GM18507 (cell line): ENCODE results near the gene PPP5C.
"Not testable (repeated sequence)": the region's sequence is repeated elsewhere in the genome, so short reads cannot be mapped to it uniquely, and the experiment has no call there.

Experiments
- DNase-seq: peaks from one replicate; pipeline ENCODE4 v3.0.0; 2011; ENCODE audit warnings: low read depth; ENCODE audit not compliant: insufficient read length; ENCODE audit errors: extremely low spot score
- FAIRE-seq: peaks from 2 replicates; lab custom pipeline; 2011; peaks lifted over from hg19 to GRCh38; lab: Jason Lieb, UNC

The PPP5C gene, protein sequence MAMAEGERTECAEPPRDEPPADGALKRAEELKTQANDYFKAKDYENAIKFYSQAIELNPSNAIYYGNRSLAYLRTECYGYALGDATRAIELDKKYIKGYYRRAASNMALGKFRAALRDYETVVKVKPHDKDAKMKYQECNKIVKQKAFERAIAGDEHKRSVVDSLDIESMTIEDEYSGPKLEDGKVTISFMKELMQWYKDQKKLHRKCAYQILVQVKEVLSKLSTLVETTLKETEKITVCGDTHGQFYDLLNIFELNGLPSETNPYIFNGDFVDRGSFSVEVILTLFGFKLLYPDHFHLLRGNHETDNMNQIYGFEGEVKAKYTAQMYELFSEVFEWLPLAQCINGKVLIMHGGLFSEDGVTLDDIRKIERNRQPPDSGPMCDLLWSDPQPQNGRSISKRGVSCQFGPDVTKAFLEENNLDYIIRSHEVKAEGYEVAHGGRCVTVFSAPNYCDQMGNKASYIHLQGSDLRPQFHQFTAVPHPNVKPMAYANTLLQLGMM

GRCh38 chr19:46346821-46347571, at the start of gene PPP5C:
Gene PPP5C (plus strand): TSS chr19:46347087. CDS start chr19:46347097, 10 bp downstream.
- FAIRE-seq (peak; percentile 91), DNase-seq (peak; percentile 97)

GRCh38 chr19:46297700-46298478, 49.0 kb upstream of the PPP5C start:
- DNase-seq = no peak

GRCh38 chr19:46298479-46299003, 48.3 kb upstream of the PPP5C start:
- DNase-seq (no peak), FAIRE-seq (no peak)

More at GRCh38 chr19:46297700-46298478, 49.0 kb upstream of the PPP5C start:
- FAIRE-seq = no peak

GRCh38 chr19:46299004-46299509, 47.8 kb upstream of the PPP5C start:
- DNase-seq = no peak
- no peak for FAIRE-seq

DNA sequence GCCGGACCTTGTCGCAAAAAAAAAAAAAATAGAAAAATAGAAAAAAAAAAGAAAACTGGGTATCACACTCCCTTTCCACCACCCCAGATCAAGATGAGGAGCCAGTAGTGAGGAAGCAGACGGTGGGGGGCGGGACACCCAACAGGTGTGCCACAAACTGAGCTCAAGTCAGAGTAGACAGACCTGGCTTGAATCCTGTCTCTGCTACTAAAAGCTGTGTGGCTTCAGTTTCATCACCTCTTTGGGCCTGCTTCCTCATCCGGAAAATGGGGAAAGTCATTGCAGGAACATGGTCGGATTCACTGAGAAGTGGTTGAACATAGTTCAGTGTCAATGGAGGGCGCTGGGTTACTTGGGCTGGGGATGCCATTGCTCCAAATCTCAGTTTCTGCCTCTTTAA, 47.2 kb upstream of the PPP5C start:
- FAIRE-seq = no peak
- DNase-seq = no peak

DNA sequence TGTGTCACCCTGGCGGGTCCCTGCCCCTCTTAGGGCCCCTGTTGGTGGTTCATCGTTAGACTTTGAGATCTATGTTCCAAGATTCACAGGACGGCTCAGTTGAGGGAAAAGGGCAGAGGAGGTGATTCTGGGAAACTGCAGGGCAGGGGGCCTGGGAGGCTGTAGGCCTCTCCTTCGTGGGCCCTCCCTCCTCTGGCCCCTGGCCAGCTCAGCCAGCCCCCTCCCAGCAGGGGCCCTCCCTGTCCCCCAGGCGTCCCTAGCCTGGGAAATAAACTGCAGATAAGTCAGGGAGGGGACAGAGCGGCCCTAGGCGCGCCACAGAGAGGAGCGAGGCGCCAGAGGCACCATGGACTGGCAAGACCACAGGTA, 43.6 kb upstream of the PPP5C start:
- DNase-seq = no peak
- no peak for FAIRE-seq

DNA sequence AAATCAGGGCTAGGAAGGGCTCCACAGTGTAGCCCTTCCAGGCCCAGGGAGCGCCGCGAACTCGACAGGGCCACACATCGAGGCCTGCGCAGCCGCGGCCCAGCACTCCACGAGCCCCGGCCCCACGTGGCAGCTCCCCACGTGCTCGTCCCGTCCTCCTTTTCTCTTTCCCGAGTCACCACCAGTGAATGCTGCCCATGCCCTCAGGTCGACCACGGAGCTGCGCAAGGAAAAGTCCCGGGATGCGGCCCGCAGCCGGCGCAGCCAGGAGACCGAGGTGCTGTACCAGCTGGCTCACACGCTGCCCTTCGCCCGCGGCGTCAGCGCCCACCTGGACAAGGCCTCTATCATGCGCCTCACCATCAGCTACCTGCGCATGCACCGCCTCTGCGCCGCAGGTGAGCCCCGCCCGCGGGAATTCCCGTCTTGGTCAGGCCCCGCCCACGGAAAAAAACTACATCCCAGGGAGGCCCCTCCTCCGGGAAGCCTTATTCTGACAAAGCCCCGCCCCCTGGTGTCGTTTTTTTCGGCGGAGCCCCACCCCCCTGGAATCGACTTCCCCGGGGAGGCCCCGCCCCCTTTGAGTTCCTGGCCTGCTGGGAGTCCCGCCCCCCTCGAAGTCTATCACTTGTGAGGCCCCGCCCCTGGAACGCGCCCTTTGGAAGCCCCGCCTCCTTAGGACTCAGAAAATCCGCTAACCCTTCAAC, 43.0 kb upstream of the PPP5C start:
- FAIRE-seq = no peak

DNA sequence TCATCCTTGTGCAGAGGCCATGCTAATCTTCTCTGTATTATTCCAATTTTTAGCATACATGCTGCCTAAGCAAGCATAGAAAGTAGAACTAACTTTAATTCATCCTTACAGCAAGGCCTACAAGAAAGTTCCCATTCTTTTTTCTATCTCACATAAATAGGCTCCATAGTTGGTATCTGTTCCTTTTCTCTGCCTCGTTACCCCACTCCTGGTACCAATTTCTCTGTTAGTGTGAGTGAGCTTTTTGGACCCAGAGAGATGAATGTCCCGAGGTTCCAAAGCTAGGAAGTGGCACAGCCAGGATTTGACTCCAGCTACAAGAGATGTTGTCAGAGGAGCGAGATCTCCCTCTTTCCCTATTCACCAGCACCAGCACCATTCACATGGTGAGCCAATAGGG, 40.4 kb upstream of the PPP5C start:
- no peak for DNase-seq
- no peak for FAIRE-seq

More for the DNA sequence above, 43.0 kb upstream of the PPP5C start:
- no peak for DNase-seq

DNA sequence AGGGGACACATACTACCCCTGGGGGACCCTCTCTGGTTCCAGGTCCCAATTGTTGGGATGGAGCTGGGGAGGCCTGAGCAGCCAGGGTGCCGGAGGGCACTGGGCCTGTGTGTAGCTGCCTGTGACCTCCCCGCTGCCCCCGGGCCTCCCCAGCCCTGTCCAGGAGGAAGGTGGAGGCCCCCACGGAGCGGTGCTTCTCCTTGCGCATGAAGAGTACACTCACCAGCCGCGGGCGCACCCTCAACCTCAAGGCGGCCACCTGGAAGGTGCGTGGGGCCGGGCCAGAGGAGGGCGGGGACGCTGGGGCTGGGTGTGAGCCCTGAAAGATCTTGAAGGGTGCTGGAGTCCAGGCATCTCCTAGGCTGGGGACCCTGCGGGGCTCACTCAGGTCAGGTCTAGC, 38.4 kb upstream of the PPP5C start:
- FAIRE-seq (no peak), DNase-seq (no peak)

- no peak for FAIRE-seq
- DNase-seq = no peak
Observed at GRCh38 chr19:46309056-46309455, 37.8 kb upstream of the PPP5C start.

DNA sequence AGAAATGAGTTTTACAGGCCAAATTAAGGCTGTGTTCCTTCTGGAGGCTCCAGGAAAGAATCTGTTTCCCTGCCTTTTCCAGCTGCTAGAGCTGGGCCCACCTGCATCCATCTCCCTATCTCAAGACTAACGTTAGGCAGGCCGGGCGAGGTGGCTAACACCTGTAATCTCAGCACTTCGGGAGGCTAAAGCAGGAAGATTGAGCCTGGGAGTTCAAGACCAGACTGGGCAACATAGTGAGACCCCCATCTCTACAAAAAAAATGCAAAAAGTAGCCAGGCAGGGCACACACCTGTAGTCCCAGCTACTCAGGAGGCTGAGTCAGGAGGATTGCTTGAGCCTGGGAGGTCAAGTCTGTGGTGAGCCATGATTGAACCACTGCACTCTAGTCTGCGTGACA, 35.4 kb upstream of the PPP5C start:
- DNase-seq (no peak), FAIRE-seq (no peak)

GRCh38 chr19:46313540-46314469, 33.1 kb upstream of the PPP5C start:
- not testable (repeated sequence) for FAIRE-seq, DNase-seq

DNA sequence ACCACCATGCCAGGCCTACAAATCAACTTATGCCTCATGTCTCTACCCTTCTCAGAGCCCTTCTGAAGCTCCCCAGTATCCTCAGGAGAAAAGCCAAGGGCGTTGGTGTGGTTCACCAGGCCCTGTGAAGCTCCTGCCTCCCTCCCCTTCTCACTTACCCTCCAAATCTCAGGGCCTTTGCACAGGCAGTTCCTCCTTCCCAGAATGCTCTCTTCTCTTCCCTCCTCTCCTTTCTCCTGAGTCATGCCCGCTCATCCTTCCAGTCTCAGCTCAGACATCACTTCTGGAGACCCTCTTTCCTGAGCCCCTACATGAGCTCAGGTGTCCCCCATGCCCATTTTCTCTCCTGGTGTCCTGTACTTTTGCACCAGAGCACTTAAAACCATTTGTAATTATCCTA, 29.5 kb upstream of the PPP5C start:
- no peak for FAIRE-seq
- no peak for DNase-seq

DNA sequence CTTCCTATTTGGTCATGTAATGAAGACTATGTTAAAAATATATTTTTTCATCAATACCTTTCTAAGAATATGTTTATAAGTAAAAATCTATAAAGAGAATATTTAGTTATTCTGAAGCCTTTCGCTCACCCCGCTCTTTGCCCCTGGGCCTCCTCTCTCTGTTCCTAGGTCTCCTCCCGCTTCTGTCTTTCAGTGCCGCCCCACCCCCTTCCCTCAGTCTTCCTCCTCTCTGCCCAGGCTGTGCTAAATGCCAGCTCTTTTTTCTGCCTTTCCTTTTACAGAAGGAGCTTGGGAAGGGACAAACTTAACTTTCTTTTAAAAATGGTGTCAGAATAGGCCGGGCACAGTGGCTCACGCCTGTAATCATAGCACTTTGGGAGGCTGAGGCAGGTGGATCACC, 27.3 kb upstream of the PPP5C start:
- no peak for FAIRE-seq
- DNase-seq = no peak

DNA sequence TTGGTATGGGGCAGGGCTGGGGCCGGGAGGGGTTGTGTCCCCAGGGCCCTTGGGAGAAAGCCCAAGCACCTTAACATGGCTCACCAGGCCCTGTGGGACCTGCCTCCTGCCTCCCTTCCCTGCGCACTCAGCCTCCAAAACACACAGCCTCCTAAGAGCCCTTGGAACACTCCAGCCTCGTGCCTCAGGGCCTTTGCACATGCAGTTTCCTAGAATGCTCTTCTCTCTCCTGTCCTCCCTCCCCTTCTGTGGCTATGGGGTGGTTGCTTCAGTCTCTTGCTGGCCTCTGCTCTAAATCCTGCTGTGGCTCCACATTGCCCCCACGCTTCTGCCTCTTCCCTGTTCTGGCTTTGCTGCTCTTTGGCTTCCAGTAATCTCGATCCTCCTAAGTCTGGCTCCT, 26.3 kb upstream of the PPP5C start:
- DNase-seq (no peak), FAIRE-seq (no peak)

DNA sequence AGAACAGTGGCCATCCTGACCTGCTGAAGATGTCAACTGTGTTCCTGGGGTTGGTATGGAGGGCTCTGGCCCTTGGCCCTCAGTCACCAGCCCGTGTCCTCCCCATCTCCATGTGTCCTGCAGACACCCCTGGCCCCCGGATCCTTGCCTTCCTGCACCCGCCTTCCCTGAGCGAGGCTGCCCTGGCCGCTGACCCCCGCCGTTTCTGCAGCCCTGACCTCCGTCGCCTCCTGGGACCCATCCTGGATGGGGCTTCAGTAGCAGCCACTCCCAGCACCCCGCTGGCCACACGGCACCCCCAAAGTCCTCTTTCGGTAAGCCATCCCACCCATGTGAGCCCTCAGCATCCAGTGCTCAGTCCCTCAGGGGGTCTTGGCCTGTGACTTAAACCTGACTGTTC, 25.2 kb upstream of the PPP5C start:
- FAIRE-seq = no peak
- no peak for DNase-seq

DNA sequence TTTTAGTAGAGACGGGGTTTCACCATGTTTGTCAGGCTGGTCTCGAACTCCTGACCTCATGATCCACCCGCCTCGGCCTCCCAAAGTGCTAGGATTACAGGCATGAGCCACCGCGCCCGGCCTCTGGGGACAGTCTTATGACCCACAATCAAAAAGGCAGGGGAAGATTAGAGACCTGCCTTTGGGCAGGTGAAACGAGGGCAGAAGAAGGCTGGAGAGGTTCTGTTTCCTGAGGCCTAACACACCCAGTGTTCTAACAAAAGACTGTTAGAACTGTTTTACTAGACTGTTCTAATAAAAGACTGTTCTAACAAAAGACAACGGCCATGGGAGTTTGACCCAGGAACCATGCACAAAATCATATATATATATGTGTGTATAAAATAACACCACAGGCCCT, 23.7 kb upstream of the PPP5C start:
- DNase-seq, FAIRE-seq: not testable (repeated sequence)

DNA sequence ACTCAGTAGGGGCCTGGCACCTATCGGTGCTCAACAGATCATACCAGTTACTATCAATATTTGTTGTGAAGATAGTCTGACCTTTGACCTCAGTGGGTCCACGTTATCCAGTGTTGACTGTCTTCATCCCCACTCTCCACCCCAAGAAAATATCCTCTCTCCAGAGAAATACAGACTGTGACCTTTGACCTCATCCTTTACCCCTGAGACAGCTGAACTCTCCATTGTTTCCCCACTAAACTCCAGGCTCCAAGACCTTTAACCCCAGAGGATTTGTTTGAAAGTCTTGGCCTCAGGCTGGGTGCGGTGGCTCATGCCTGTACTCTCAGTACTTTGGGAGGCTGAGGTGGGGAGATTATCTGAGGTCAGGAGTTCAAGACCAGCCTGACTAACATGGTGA, 22.6 kb upstream of the PPP5C start:
- no peak for DNase-seq
- no peak for FAIRE-seq
